T47D (cell line): Measurements from ENCODE around the gene YAP1.
A peak's percentile ranks its signal among the peaks of the same experiment; 100 is the strongest.

Experiments
- DNase-seq, 2 experiments: peaks; one replicate each; pipeline versions ENCODE4 v3.0.0 to v3.0.0-alpha.2; 2011 to 2012; ENCODE audit warnings: low read depth in 1 of 2, low spot score in 1 of 2
- JUND ChIP-seq: IDR thresholded peaks from 2 replicates; pipeline ENCODE4 v1.6.1; 2012; ENCODE audit warnings: low read depth
- in situ Hi-C: cut with HindIII; loops from 2 replicates; pipeline ENCODE4 v1.10.0; 2016; ENCODE audit warnings: low sequenced_read_pairs, low pct_unique_long_range_greater_than_20kb

Gene YAP1

DNA sequence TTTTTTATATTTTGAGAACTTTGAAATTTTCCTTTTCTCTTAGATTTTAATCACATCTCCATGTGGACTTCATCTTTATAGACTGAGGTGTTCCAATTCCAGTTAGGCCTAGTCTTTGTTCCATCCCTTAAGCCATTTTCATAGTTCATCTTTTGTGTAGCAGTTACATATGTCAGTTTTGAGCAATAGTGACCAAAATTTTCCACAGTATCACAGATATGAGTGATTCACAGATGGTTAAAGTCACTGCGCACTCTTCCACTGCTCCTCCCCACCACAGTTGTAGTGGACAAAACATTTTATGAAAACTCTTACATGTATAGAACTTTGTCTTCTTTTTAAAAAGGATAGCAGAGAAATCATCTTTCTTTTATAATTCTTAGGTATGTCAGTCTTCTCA lies 42.8 kb downstream of the YAP1 start:
- no peak for TF ChIP-seq JUND
- in situ Hi-C loops, result no loop called here
- DNase-seq, result no peak

- DNase-seq, result peak in 1 of 2 experiments; percentile 76
Observed at GRCh38 chr11:102154806-102155205, 44.6 kb downstream of the YAP1 start.

DNA sequence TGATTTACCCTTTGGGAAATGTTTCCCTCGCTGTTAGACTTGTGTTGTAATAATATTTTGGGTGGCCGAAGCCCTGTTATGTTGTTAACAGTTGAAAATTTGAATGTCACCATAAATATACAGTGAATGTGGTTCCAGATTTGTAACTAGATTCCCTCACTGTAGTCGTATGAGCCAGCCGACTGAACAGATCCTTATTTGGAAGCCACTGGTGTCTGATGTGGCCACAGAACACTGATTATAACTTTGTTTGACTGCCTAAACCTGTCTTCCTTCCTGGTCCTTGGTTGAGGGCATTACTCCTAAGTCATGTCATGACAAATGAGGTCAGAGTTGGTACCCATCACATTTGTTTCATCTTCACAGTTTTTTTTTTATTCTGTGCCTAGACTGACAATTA lies 45.4 kb downstream of the YAP1 start:
- TF ChIP-seq JUND, result no peak
- in situ Hi-C loops, result no loop called here
- peak in 1 of 2 experiments; percentile 45 for DNase-seq

More at GRCh38 chr11:102154806-102155205, 44.6 kb downstream of the YAP1 start:
- TF ChIP-seq JUND, result peak; percentile 48; the same call in 1 of the 2 replicates
- in situ Hi-C loops, result no loop called here

- in situ Hi-C loops, result no loop called here
- no peak for DNase-seq
- no peak for TF ChIP-seq JUND
Observed at GRCh38 chr11:102157219-102157618, 47.0 kb downstream of the YAP1 start.

- TF ChIP-seq JUND, result no peak
- DNase-seq, result no peak
- in situ Hi-C loops, result no loop called here
Observed at GRCh38 chr11:102158164-102158735, 48.0 kb downstream of the YAP1 start.

GRCh38 chr11:102163368-102163767 lies 53.1 kb downstream of the YAP1 start:
- TF ChIP-seq JUND, result no peak
- in situ Hi-C loops, result no loop called here
- no peak for DNase-seq

DNA sequence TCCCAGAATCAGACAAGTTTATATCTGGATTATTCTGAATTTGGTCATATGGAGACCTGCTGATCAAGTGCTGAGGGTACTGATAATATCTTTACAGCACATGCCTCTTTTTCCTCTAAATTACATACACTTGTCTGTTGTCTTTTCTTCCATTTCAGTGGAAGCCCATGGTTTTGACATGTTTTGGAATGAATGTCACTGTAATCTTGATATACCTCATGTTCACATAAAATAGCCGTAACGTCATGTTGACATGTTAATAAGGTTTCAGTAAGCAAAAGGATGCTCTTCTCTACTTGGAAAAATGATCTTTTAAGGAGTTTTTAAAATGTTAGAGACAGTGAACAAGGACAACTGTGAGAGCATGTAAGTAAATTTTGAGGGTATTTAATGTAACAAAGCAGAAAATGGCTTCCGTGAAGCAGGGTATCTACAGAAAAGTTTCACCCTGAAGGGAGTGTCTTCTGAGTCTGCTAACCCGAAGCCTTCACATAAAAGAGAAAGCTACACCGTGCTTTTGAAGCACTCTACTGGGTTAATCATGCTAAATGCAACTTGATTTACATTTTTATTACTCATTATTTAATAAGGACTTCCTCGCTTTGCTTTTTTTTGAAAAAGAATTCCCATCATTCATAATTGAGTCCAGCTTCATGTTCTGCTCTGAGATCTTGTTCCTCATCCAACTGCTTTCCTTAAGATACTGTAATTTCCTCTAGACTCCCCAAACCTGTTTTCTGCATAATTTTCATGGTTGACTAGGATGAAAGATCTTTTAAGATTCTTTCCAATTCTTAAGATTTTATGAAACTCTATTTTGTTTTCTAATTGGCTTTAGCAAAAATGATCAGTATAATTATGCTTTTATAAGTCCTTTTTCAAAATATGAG lies 56.2 kb downstream of the YAP1 start:
- DNase-seq, result no peak
- in situ Hi-C loops, result no loop called here
- TF ChIP-seq JUND, result no peak

DNA sequence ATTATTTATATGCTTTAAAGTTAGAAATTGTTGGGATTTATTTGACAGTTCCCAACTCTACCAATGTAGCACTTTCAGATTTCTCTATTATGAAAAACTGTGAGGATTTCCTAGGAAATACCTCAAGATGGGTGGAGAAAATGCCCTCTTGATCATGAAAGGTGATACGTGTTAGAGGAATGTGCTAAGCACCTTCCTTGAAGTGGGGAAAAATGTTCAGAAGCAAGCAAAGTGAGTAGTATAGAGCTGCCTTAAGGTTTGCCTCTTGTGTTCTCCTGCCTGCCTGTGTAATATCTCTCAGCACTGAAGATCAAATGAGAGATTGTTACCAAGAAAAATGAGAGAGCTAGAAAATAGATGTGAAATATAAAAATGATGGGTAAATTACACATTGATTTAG lies 58.2 kb downstream of the YAP1 start:
- in situ Hi-C loops, result no loop called here
- no peak for TF ChIP-seq JUND
- DNase-seq, result no peak

- no peak for TF ChIP-seq JUND
- in situ Hi-C loops, result no loop called here
- no peak for DNase-seq
Observed at GRCh38 chr11:102171101-102171500, 60.9 kb downstream of the YAP1 start.

DNA sequence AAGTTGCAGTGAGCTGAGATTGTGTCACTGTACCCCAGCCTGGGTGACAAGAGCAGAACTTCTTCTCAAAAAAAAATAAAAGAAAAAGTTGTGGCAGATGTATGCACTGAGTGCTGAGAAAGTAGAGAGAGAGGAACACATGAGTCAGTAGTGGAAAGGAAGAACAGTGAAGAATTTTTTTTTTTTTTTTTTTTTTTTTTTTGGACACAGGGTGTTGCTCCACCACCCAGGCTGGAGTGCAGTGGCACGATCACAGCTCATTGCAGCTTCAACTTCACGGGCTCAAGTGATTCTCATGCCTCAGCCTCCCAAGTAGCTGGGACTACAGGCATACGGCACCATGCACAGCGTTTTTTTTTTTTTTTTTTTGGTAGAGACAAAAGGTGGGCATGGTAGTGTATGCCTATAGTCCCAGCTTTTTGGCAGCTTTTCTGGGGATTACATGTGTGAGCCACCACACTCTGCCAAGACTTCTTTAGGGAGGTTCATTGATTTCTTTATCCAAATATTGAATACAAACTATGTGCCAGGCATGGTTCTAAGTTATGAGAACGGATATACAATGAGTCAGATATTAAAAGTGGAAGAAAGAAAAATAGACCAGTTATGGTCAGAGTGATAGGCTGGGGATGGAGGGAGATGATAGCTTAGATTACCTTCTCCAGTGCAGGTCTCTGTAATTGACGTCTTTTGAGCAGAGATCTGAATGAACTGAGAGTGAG lies 62.0 kb downstream of the YAP1 start:
- no peak for DNase-seq
- in situ Hi-C loops, result no loop called here
- no peak for TF ChIP-seq JUND

- no peak for DNase-seq
- TF ChIP-seq JUND, result no peak
- in situ Hi-C loops, result no loop called here
Observed at GRCh38 chr11:102177126-102177525, 66.9 kb downstream of the YAP1 start.

GRCh38 chr11:102177974-102178631 lies 67.9 kb downstream of the YAP1 start:
- peak; percentile 46 to 73 for DNase-seq

GRCh38 chr11:102179371-102179770 lies 69.1 kb downstream of the YAP1 start:
- in situ Hi-C loops, result no loop called here
- TF ChIP-seq JUND, result no peak
- no peak for DNase-seq

More at GRCh38 chr11:102177974-102178631, 67.9 kb downstream of the YAP1 start:
- in situ Hi-C loops, result no loop called here
- 0 out of 2 replicates have a peak, but pooled peaks have one; percentile 12 for TF ChIP-seq JUND
